Measurements from ENCODE around the gene TAF7.

TAF7 gene

GRCh38 chr5:141322261-141322660, 1.7 kb upstream of the TAF7 start:
- ChIA-PET POLR2A (no interaction called here), CTCF (interaction anchor here (1.3 to 3.1 kb wide), 2 partner anchors 21 to 28 kb away, joined by 5 to 9 read pairs; partner anchors contain the start of gene PCDHGA3)
- peaks cover 0 to 21% of the 10 kb centered on the region in 2 experiments; a peak in 2 of 3 replicates for H3K36me3 ChIP-seq (ENCODE audit: control insufficient read depth in 2 of 2, insufficient read depth in 1 of 2, low read length in 2 of 2)

More at GRCh38 chr5:141322261-141322660, 1.7 kb upstream of the TAF7 start:
- TF ChIP-seq ZNF677 (tag by site-specific recombination; IDR thresholded peaks at IDR 0.05) (no peak), WT1 (tag by site-specific recombination; IDR thresholded peaks at IDR 0.05) (no peak), ZNF23 (tag by site-specific recombination; IDR thresholded peaks at IDR 0.05; ENCODE audit: borderline replicate concordance) (no peak), ZNF335 (tag by site-specific recombination; conservative IDR thresholded peaks at IDR 0.05) (no peak), ZBTB10 (tag by site-specific recombination; IDR thresholded peaks at IDR 0.05) (no peak), IKZF3 (tag by site-specific recombination; IDR thresholded peaks at IDR 0.05) (no peak), PRDM10 (tag by site-specific recombination; IDR thresholded peaks at IDR 0.05) (no peak), ZBTB48 (tag by site-specific recombination; IDR thresholded peaks at IDR 0.05) (no peak), ZNF311 (tag by site-specific recombination; IDR thresholded peaks at IDR 0.05; ENCODE audit: borderline replicate concordance) (no peak), PRDM4 (tag by site-specific recombination; IDR thresholded peaks at IDR 0.05) (no peak)
- TF ChIP-seq, protein P1, sequence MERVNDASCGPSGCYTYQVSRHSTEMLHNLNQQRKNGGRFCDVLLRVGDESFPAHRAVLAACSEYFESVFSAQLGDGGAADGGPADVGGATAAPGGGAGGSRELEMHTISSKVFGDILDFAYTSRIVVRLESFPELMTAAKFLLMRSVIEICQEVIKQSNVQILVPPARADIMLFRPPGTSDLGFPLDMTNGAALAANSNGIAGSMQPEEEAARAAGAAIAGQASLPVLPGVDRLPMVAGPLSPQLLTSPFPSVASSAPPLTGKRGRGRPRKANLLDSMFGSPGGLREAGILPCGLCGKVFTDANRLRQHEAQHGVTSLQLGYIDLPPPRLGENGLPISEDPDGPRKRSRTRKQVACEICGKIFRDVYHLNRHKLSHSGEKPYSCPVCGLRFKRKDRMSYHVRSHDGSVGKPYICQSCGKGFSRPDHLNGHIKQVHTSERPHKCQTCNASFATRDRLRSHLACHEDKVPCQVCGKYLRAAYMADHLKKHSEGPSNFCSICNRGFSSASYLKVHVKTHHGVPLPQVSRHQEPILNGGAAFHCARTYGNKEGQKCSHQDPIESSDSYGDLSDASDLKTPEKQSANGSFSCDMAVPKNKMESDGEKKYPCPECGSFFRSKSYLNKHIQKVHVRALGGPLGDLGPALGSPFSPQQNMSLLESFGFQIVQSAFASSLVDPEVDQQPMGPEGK (tag by site-specific recombination; IDR thresholded peaks at IDR 0.05), result no peak
- Histone ChIP-seq H3K9me3 (ENCODE audit: control insufficient read depth, insufficient read depth, low read depth, low read length) (peaks cover 5% of the 10 kb centered on the region; the same call in 1 of the 2 replicates), H3K4me3 (ENCODE audit: low read depth, low read length) (no peak overlapping the region), H3K27ac (ENCODE audit: extremely low read depth, low read depth, low read length) (no peak overlapping the region), H3K4me1 (ENCODE audit: control insufficient read depth, insufficient read depth, low read length) (no peaks in the 10 kb centered on the region)
